Stimulated activated CD4-positive, alpha-beta T cell treated with anti-CD3 and anti-CD28 coated beads, Interleukin-12 subunit alpha, Interleukin-12 subunit beta, amount 100 ng/mL, for 24 hours (primary cell): ENCODE results near the gene KCNJ10.
"Not testable (repeated sequence)": the region's sequence is repeated elsewhere in the genome, so short reads cannot be mapped to it uniquely, and the experiment has no call there.

ENCODE experiments used
- DNase-seq, 2 experiments: peaks; one replicate each; pipeline ENCODE4 v3.0.0-alpha.2; 2020; ENCODE audit warnings: low read depth in 2 of 2

The KCNJ10 gene

DNA sequence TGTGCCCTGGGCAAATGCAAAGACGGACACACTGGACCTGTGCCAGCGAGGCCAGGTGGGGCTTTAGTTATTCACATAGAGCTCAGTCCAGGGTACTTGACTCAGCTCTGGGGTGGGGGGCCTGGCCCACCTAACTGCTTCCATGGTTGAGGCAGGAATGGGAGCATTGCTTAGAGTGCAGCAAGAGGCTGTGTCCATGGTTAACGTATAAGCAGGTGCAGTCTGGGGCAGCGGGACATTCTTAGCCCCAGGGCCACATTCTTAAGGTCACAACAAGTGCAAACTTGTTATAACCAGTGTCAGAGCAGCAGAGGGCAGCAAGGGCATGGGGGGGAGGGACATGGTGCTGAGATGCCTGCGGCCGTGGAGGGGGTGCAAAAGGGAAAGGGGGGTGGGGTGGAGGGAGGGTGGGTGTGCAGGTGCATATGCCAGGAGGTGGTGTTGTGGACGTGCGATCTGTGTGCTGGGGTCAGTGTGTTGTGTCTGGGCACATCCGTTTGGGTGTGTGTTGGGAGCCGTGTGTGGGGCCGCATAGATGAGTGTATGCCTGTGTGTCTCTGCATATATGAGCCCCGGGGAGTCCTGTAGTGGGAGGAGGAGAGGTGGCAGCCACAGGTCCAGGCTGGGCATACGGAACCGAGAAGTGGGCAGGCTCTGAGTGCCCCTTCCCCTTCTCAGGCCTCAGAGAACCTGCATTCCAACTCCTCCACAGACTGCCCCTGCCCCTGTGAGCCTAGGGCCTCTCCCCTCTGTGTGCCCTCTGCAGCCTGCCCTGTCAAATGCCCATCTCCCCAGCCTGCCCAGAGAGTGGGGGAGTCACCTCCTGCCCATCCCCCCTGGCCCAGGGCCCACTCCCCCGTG is 8.4 kb downstream of the KCNJ10 start:
- no peak for DNase-seq

DNA sequence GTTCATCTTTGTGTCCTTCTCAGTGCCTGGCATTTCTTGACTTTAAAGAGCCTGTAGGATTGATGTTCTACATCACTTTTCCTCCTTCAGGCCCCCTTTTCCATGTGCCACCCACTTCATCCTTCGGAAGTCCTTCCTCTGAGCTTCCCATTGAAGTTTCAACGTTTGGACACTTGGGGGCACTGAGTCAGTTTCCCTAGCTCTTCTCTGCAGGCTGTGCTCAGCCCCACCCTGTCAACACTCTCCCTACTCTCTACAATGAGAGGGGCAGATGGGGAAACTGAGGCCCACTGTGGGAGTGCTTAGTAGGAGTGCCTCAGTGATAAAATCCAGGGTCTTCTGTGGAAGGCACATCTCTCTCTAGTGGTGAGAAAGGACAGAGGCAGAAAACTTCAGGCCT is 11.9 kb downstream of the KCNJ10 start:
- no peak for DNase-seq

DNA sequence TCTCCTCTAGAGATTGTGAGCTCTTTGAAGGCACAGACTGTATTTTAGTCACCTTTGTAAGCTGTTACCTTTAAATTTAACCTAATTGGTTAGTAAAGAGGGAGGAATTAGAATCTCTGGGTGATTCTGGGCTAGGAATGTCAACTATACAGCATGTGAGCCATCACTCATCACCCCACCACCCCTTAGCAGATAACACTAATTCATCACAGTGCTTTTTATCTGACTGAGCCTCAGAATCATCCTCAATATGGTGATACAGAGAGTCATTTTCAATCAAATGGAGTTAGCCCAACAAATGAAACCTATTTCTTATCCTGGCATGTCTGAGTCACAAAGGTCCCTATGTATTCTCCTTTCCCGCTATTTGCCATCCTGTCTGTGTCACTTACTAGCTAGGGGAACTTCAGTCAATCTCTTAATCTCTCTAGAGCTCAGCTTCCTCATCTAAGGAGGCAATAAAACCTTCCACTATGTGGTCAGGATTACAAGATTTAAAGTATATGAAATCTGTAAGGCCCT is 13.3 kb downstream of the KCNJ10 start:
- DNase-seq = no peak

DNA sequence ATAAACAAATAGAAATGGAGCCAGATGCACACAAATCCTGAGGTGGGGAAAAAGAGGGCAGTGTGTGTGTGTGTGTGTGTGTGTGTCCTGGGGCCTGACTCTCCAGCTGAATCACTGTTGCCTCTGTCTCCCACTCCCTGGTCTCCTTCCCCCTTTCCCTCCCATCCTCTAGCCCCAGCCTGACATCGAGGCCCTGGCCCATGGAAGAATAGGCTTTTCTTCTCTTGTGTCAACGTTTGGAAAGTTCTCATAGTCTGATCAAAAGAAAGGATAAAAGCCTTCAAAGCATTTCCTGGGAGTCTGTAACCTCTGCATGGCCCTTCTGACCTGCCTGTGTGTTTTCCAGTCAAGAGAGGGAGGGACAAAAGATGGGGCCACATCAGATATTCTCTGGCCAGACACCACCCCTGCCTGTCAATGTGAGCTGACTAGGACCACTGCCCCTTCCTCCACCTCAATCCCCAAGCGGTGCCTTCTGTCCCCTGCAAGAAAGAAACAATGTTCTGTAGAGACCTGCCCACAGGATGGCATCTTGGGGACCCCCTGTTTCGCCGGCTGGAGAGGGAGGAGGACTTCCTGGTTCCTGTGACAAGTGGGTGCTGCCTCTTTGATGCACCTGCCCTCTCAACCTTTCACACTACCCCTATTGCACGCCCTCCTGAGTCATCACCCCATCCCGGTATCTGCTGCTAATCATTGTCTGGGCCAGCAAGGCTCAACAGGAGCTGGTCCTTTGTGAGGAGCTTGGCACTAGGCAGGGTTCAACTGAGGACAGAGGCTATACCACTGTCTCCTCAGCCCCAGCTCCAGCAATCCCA is 16.2 kb downstream of the KCNJ10 start:
- no peak for DNase-seq

DNA sequence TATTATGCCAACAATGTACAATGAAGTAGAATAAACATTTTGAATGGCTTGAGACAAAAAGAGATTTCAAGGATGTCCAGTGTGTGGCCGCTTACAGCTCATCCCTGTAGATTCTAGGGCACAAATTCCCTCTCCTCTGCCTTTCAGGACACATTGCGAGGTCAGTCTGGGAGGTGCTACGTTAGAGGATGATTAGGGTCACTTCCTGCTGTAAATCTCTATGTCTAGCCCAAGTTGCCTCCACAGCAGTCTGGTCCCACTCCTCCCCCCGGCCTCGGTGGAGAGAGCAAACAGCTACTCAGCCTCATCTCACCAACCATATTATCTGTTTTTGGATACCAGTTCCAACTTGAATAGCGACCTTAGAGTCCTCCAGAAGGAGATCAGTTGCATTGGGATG is 17.0 kb downstream of the KCNJ10 start:
- DNase-seq = no peak

DNA sequence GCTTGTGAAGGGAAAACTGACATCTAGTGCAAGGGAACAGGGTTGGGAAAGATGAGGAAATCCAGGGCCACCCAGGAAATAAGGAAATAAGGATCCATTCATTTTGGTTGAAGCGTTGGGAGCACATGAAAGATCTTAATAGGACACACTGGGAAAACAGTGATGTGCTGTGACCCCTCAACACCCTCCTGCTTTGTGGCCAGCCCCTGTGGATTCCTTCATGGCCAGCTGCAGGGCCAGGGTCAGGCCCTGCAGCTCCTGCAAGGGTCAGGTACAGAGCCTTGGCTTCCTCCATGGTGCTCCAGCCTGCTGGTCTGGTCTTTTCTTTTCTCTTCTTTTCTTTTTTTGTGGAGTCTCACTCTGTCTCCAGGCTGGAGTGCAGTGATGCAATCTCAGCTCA is 19.3 kb downstream of the KCNJ10 start:
- no peak for DNase-seq

DNA sequence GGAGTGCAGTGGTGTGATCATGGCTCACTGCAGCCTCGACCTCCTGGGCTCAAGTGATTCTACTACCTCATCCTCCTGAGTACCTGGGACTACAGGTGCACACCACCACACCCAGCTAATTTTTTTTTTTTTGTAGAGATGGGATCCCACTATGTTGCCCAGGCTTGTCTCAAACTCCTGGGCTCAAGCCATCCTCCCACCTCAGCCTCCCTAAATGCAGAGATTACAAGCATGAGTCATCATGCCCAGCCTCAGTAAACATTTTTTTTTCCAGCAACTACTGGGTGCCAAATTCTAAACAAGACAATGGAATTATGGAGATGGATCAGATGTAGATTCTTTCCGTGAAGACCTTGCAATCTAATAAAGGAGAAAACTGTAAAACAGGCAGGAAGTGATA is 19.8 kb downstream of the KCNJ10 start:
- not testable (repeated sequence) for DNase-seq

DNA sequence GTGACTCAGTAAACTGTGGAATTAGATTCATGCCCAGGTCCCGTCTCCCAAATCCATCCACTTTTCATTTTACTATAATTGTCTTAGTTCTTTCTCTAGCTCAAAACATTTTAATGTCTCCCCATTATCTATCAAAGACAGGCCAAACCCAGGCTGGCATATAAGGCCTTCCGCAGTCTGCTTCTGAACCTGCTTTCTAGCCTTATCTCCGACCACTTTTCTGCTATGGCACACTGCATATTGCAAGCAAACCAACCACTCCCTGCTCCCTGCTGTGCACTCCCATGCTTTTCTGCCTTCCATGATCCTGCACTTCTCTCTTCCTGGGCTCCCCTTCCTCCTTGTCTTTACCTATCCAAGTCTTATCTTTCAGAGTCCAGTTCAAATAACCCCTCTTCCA is 20.9 kb downstream of the KCNJ10 start:
- DNase-seq = no peak

DNA sequence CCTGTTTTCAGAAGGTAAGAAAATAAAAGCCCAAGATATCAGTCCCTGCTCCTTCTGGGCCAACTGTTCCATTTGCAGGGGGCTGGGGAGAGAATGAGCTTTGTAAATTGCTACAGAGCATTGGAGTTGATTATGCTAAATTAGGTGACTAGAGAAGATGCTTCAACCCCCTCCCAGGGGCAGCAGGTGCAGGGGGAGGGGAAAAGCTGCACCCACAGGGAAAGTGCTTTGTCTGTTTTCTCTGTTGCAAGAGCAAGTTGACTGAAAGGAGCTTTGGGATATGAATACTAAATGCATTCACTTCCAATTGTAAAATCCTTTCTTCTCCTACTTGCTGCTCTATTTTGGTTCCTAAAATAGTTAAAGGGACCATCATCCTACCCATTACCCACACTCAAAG is 21.6 kb downstream of the KCNJ10 start:
- DNase-seq = no peak

DNA sequence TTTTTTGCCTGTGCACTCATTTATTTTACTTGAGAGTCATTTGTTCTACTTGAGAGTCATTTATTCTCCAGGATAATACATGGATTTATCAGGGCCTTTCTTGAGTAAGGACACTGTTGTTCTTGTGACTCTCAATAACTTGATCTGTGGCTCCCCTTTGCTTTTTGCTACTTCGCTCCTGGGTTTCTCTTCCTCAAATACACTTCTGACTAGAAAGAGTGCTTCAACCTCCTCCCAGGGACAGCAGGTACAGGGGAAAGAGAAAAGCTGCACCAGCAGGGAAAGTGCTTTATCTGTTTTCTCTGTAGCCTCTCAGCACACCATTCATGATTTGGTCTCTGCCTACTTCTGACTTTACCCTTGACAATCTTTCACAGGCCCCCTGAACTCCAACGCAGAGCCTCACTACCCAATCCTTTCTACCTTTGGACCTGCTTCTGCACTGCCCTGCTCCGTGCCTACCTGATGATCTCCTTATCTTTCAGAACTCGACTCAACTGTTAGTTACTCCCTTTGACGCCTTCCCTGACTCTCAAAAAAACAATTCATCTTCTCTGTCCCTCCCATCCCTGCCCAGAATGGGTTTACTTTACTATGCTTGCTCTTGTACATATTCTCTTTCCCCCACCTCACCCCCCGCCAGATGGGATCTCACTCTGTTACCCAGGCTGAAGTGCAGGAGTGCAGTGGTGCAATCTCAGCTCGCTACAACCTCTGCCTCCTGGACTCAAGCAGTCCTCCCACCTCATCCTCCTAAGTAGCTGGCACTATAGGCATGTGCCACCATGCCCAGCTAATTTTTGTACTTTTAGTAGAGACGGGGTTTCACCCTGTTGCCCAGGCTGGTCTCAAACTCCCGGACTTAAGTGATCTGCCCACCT is 22.6 kb downstream of the KCNJ10 start:
- no peak for DNase-seq

DNA sequence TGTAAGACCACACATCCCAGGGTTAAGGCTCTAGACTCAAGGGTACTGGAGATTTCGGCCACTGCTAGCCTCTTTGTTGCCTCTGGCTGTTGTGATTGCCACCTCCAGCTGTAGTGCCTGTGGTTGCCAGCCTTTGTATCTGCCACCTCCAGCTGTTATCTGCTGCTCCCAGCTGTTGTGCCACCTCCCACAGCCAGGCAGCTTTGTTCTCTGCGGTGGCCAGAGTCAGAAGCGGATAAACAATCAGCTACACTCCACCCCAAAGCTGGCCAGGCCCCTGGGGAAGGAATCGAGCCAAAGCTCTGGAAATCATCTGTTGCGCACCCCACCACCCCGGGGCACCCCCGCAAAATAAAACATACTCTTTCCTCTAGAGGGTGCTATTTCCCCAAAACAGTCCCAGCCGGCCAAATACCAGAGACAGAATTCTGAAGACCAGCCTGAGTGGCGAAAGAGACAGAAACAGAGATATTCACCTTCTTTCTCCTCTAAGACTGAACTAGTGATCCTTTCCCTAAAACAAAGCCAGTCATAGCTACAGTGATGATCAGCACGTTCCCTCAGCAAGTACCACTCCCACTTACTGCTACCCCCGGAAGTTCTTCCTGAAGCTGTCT is 23.4 kb downstream of the KCNJ10 start:
- DNase-seq = peak in 1 of 2 experiments; percentile 19

DNA sequence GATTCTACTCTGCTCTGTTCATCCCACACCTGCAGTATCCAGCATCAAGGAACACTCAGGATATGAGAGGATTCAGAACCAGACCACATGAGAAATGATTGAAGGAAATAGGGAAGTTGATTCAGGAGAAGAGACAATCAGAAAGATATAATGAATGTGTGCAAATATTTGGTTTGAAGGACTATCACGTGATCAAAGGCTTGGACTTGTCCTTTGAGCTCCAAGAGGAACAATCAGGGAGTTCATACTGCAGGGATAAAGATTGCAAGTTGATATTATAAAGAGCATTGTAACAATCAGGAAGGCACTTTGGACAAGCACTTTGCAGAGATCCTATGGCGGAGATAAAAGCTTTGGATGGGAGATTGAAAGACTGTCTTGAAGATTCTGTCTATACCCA is 24.3 kb downstream of the KCNJ10 start:
- no peak for DNase-seq

DNA sequence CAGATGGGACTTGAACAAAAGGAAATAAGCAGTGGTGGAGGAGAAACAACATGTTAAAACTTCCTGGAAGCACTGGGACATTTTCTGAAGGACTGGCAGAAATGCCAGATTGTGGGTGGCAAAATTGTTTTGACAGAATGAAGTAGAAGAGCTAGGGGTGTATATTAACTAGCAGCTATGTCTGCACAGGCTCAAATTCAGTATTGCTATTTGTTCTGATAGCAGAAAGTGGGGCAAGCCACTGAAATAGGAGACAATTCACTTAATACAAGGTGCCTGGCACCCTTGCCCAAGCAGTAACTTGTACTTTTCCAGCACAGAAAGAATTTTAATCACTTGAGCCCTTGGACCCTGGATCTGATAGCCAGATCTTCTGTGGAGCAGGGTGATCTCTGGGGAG is 26.4 kb downstream of the KCNJ10 start:
- no peak for DNase-seq

DNA sequence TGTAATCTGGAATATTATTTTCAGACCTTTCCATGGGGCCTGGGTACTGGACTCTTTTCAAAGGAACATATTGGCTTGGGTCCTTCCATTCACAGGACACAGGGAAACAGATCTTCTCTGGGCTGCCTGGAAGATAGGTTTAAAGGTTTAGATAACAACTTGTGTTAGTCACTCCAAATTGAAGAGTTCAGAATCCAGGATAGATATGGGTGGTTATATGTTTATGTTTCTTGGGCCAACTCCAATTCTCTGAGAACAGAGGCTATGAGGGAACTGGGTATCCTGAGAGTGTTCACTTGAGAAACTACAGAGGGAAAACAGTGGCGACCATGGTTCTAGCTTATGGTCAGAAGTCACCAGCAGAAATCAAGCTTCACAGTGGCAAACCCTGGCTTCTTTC is 29.5 kb downstream of the KCNJ10 start:
- no peak for DNase-seq

DNA sequence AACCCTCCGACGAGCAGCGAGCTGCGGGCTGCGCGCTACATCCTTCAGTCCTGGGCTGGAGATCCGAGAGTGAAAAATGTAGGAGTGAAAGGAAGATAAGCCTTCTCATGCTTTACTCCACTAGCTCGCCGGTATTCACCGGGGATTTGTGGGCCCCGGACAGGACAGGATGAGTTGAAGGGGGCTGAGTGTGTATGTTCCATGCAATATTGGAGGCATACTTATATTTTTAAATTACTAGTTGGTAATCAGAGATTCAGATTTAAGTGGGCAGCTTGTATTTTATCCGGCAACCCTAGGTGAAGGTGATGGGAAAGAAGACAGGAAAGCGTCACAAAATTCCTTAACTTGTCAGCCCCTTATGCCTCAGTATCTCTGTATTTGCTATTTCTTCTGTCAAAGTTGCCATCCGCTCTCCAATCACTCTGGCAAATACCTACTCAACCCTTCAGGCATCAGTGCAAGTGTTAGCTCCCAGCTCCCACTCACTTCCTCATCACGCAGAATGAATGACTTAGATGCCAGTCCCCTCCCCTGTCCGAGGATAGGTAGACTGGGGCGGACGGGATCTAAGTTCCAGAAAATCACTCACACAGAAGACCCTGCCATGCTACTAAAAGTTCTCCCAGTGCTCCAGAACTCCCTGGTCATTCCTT is 37.7 kb downstream of the KCNJ10 start:
- DNase-seq = no peak

DNA sequence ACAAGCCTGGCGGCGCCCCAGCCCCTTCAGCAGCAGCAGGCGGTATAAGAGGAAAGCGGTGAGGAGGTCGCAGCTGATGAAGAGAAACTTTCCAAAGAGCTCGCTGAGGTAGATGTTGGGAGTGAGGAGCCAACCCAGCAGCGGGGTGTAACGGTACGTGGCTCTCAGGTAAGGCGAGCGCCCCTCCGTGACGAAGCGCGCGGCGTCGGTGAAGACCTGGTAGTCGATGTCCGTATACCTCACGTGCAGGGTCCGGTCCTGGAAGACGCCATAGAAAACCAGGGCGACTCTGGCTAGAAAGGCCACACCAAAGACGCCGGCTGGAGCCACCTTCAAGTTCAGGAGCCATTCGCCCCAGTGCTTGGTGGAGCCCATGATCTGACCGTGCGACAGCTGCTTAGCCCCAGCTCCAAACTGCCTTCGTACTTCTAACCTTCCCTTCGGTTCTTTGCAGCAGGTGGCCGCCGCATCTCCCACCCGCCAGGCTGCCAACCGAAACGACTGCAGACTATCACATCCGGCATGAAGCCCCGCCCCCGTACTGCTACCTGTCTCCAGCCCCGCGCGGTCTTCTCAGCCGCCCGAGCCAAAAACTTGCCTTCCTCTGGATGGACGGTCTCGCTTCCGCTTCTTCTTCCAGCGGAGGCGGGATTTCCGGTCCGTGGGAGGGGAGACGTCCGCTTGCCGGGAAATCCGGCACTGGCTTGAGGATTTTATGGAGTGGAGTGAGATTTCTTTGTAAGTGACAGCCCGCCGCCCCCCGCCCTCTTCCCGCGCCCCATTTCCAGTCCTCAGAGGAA is 38.4 kb downstream of the KCNJ10 start, which contains the start of gene PIGM:
TSS of gene PIGM (minus strand) at position 626 of the 800 bp plus-strand sequence. CDS start at position 375, 251 bp downstream.
- peak; percentile 87 to 97 for DNase-seq

DNA sequence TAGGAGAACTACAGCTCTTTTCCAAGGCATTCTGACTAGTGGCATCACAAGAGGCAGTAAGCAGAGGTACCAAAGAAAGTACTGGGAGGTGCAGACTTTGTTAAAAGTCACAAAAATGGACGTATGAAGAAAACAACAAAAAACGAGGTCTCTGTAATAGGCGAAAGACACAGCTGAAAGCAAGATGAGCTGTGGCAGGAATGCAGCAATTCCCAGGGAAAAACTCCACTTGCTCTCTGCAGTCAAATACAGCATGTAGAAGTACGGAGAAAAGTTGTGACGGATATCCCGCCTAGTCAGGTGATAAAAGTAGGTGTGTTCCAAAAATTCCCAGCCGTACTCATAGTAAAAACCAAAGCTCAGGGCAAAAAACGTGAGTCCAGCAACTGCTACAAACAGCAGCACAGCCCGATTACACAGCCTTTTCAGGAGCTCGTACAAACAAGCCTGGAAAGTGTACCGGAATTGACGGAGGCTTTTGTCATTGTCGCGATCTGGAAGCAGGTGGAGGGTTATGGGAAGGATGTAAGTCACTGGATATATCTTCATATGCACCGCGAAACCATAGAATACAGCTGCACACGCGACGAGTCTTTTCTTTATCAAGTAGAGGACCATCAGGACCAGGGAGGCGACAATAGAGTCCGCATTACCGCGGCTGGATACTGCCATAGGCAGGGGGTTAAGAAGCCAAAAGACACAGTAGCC is 39.1 kb downstream of the KCNJ10 start:
- no peak for DNase-seq

DNA sequence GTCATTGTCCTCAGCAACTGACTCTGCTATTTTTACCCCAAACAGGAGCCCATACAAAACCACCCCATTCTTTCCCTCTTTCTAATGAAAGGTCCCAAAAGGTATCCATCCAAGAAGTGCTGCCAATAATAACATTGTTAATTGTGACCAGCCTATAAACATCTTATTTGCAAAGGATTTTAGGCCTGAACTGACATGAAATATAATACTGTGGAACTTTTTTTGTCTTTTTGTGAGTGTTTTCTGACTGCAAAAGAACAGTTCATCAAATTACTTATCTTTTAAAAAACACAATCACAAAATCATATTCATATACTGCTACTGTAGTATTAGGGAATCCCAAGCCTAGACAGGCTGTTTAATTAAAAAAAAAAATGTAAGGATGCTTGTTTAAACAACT is 41.5 kb downstream of the KCNJ10 start:
- DNase-seq = no peak

DNA sequence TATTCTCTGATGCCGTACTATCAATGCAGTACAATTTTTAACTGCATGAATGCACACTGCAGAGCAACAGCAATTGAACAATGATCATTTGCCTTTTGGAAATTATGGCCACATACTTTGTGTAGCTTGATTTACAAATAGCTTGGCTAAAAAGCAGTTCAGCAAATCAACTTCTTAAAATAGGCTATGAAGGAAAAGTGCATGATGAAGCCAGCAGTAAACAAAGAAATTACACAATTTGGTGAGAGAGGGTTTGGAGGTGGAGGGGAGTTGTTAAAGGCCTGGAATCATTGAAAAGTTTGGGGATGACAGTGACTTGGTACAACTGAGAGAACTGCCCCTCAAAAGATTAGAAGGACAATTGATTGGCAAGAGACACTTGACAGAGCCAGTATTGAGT is 44.6 kb downstream of the KCNJ10 start:
- no peak for DNase-seq
